Erythroblast (primary cell): ENCODE results near the gene ZNF141.

Experiments used
- GATA1 ChIP-seq: IDR thresholded peaks from 2 replicates; pipeline ENCODE4 v1.6.1; 2011; ENCODE audit warnings: low read depth, mild to moderate bottlenecking, control low read depth, low read length, moderate library complexity
- POLR2A ChIP-seq: IDR thresholded peaks from 2 replicates; pipeline ENCODE4 v1.6.1; 2011; ENCODE audit warnings: mild to moderate bottlenecking, low read length

GRCh38 chr4:288891-289290 lies 48.7 kb upstream of the ZNF141 start:
- TF ChIP-seq POLR2A = no peak
- no peak for TF ChIP-seq GATA1
